Neuronal stem cell (in vitro differentiated cells): ENCODE results near the gene ATP11B.

Experiments
- DNase-seq: peaks from one replicate; pipeline ENCODE4 v3.0.0-alpha.2; 2013; ENCODE audit warnings: low spot score
- H2AFZ ChIP-seq: one replicate; pipeline ENCODE4 v1.6.1; 2013; ENCODE audit warnings: mild to moderate bottlenecking, low read length, inconsistent platforms
- H2AK5ac ChIP-seq: 2 replicates; pipeline ENCODE4 v1.6.1; 2013; ENCODE audit warnings: low read depth, mild to moderate bottlenecking, inconsistent platforms, low read length, moderate library complexity, mixed read lengths
- H2BK120ac ChIP-seq: 2 replicates; pipeline ENCODE4 v1.6.1; 2013; ENCODE audit warnings: low read depth, mild to moderate bottlenecking, inconsistent platforms, low read length, moderate library complexity, mixed read lengths
- H2BK12ac ChIP-seq: one replicate; pipeline ENCODE4 v1.6.1; 2013; ENCODE audit warnings: low read length, inconsistent platforms
- H2BK15ac ChIP-seq: 2 replicates; pipeline ENCODE4 v1.6.1; 2013; ENCODE audit warnings: mild to moderate bottlenecking, low read length, inconsistent platforms, mixed read lengths
- H2BK5ac ChIP-seq: one replicate; pipeline ENCODE4 v1.6.1; 2013; ENCODE audit warnings: inconsistent platforms, mild to moderate bottlenecking, low read length, moderate library complexity
- H3K14ac ChIP-seq: one replicate; pipeline ENCODE4 v1.6.1; 2013; ENCODE audit warnings: low read length, inconsistent platforms
- H3K18ac ChIP-seq: 2 replicates; pipeline ENCODE4 v1.6.1; 2013; ENCODE audit warnings: low read length, inconsistent platforms
- H3K23ac ChIP-seq: 2 replicates; pipeline ENCODE4 v1.6.1; 2013; ENCODE audit warnings: low read depth, mild to moderate bottlenecking, mixed read lengths, low read length, inconsistent platforms; ENCODE audit not compliant: poor library complexity
- H3K27ac ChIP-seq: replicated peaks from 3 replicates; pipeline ENCODE4 v1.5.1; 2013; ENCODE audit warnings: low read length, inconsistent platforms
- H3K27me3 ChIP-seq, 3 experiments: 2 replicates each; pipeline ENCODE4 v1.6.1; 2013; ENCODE audit warnings: low read length in 3 of 3, mild to moderate bottlenecking in 2 of 3, inconsistent platforms in 1 of 3, low read depth in 1 of 3, mixed read lengths in 1 of 3, moderate library complexity in 1 of 3; ENCODE audit not compliant: control insufficient read depth in 3 of 3, insufficient read depth in 3 of 3
- H3K36me3 ChIP-seq, 2 donors: replicated peaks in 1 of 2; 2 replicates each; pipeline ENCODE4 v1.6.1; 2013; ENCODE audit warnings: low read length in 2 of 2; ENCODE audit not compliant: control insufficient read depth in 2 of 2, insufficient read depth in 2 of 2
- H3K4ac ChIP-seq: 2 replicates; pipeline ENCODE4 v1.6.1; 2013; ENCODE audit warnings: inconsistent platforms, mild to moderate bottlenecking, low read length, moderate library complexity
- H3K4me1 ChIP-seq, 2 donors: 1 replicate in 1 of 2; 2 replicates in 1 of 2; pipeline ENCODE4 v1.6.1; 2013; ENCODE audit warnings: low read length in 2 of 2, low read depth in 1 of 2; ENCODE audit not compliant: control insufficient read depth in 2 of 2, insufficient read depth in 1 of 2
- H3K4me2 ChIP-seq: one replicate; pipeline ENCODE4 v1.6.1; 2013; ENCODE audit warnings: mild to moderate bottlenecking, low read length, inconsistent platforms; ENCODE audit not compliant: insufficient read depth, poor library complexity, severe bottlenecking
- H3K4me3 ChIP-seq, 2 donors: 2 replicates each; pipeline ENCODE4 v1.5.1; 2013; ENCODE audit warnings: low read length in 2 of 2, mild to moderate bottlenecking in 2 of 2, inconsistent platforms in 1 of 2, moderate library complexity in 1 of 2
- H3K79me1 ChIP-seq: one replicate; pipeline ENCODE4 v1.6.1; 2013; ENCODE audit warnings: low read depth, mild to moderate bottlenecking, inconsistent platforms, low read length, moderate library complexity
- H3K9ac ChIP-seq: one replicate; pipeline ENCODE4 v1.6.1; 2013; ENCODE audit warnings: mild to moderate bottlenecking, low read depth, low read length, inconsistent platforms; ENCODE audit not compliant: poor library complexity
- H3K9me3 ChIP-seq, 2 donors: replicated peaks in 1 of 2; 2 replicates each; pipeline versions ENCODE3 to v1.6.1; 2013; ENCODE audit warnings: low read length in 2 of 2, mild to moderate bottlenecking in 2 of 2, inconsistent platforms in 1 of 2, low read depth in 1 of 2, mixed read lengths in 1 of 2, moderate library complexity in 1 of 2; ENCODE audit not compliant: control insufficient read depth in 2 of 2, insufficient read depth in 1 of 2
- H4K8ac ChIP-seq: one replicate; pipeline ENCODE4 v1.6.1; 2013; ENCODE audit warnings: low read depth, mild to moderate bottlenecking, inconsistent platforms, low read length, moderate library complexity
- H4K91ac ChIP-seq: one replicate; pipeline ENCODE4 v1.6.1; 2013; ENCODE audit warnings: low read length, low read depth, mild to moderate bottlenecking, inconsistent platforms; ENCODE audit not compliant: poor library complexity
- WGBS, 2 donors: extraction: QIAGEN DNeasy Blood & Tissue Kit; methylation state at CpG; one replicate each; pipeline ENCODE4 v1.1.7; 2013; ENCODE audit warnings: missing lambda C conversion rate in 2 of 2, mixed read lengths in 1 of 2; ENCODE audit not compliant: insufficient read length in 2 of 2, insufficient replicate concordance in 1 of 2; ENCODE audit errors: extremely low coverage in 2 of 2; 5-methylcytosine and 5-hydroxymethylcytosine counted together

Gene ATP11B

GRCh38 chr3:182768413-182768812 lies 24.9 kb upstream of the ATP11B start:
- no peak overlapping the region for H4K8ac ChIP-seq
- no peak overlapping the region for H2BK15ac ChIP-seq
- no peak overlapping the region for H2BK12ac ChIP-seq
- no peak overlapping the region for H3K18ac ChIP-seq
- H3K4me2 ChIP-seq: no peak overlapping the region
- H3K4me1 ChIP-seq: no peaks in the 10 kb centered on the region
- H3K4me3 ChIP-seq: no peak overlapping the region
- no peaks in the 10 kb centered on the region for H3K79me1 ChIP-seq
- no peak overlapping the region for H2BK5ac ChIP-seq
- no peak for DNase-seq
- no peak overlapping the region for H3K27ac ChIP-seq
- no peaks in the 10 kb centered on the region for H3K36me3 ChIP-seq
- H2BK120ac ChIP-seq: no peak overlapping the region
- H3K23ac ChIP-seq: no peak overlapping the region
- no peak overlapping the region for H4K91ac ChIP-seq
- WGBS, 2 donors: no CpG with 5 or more reads among the region's 1 CpG
- H2AFZ ChIP-seq: no peak overlapping the region
- H3K9ac ChIP-seq: no peak overlapping the region
- no peak overlapping the region for H3K14ac ChIP-seq
- peaks cover 0 to 3% (median 0%) of the 10 kb centered on the region in 3 experiments for H3K27me3 ChIP-seq
- no peaks in the 10 kb centered on the region for H3K9me3 ChIP-seq
- no peak overlapping the region for H3K4ac ChIP-seq
- H2AK5ac ChIP-seq: no peak overlapping the region

GRCh38 chr3:182769673-182770072 lies 23.6 kb upstream of the ATP11B start:
- Histone ChIP-seq H3K23ac (no peak overlapping the region), H2BK15ac (no peak overlapping the region), H2AFZ (no peak overlapping the region), H3K9ac (no peak overlapping the region), H3K4ac (no peak overlapping the region), H4K91ac (no peak overlapping the region), H2AK5ac (no peak overlapping the region), H2BK120ac (no peak overlapping the region), H3K27ac (no peak overlapping the region), H3K14ac (no peak overlapping the region), H3K9me3 (no peaks in the 10 kb centered on the region), H3K4me1 (no peaks in the 10 kb centered on the region), H3K4me3 (no peak overlapping the region), H3K18ac (no peak overlapping the region), H4K8ac (no peak overlapping the region), H3K36me3 (no peaks in the 10 kb centered on the region), H3K79me1 (no peaks in the 10 kb centered on the region), H2BK5ac (no peak overlapping the region), H3K4me2 (no peak overlapping the region), H2BK12ac (no peak overlapping the region), H3K27me3 (peaks cover 0 to 3% (median 0%) of the 10 kb centered on the region in 3 experiments)
- DNase-seq: no peak
- WGBS, 2 donors: no CpG with 5 or more reads among the region's 2 CpGs

DNA sequence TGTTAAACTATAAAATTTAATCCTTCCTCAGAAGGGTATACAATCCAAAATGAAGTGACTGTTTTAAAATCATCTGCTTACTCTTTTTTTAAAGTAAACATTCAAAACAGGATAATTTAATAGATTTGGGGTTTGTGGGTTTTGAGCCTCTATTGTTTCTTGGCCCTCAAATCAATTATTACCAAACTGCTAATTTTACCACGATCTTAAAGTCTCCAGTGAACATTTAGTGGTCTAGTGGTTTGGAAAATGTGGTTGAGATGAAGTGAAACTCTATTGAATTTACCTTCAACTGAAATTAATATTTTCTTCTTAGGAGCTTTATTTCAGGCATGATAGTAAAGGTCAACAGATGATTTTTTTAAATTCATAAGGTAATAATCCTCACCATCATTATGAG lies 11.2 kb upstream of the ATP11B start:
- H3K4me3 ChIP-seq: no peak overlapping the region
- H2BK12ac ChIP-seq: no peak overlapping the region
- H3K79me1 ChIP-seq: no peaks in the 10 kb centered on the region
- H2BK120ac ChIP-seq: no peak overlapping the region
- no peak overlapping the region for H2BK5ac ChIP-seq
- no peak overlapping the region for H3K18ac ChIP-seq
- H3K9me3 ChIP-seq: no peaks in the 10 kb centered on the region
- no peaks in the 10 kb centered on the region for H3K4me1 ChIP-seq
- H3K23ac ChIP-seq: no peak overlapping the region
- no peak overlapping the region for H2AFZ ChIP-seq
- no peaks in the 10 kb centered on the region for H3K36me3 ChIP-seq
- no peak for DNase-seq
- H4K91ac ChIP-seq: no peak overlapping the region
- H2BK15ac ChIP-seq: no peak overlapping the region
- no peak overlapping the region for H3K4me2 ChIP-seq
- no peak overlapping the region for H3K27ac ChIP-seq
- no peak overlapping the region for H4K8ac ChIP-seq
- no peak overlapping the region for H3K14ac ChIP-seq
- WGBS, 2 donors: no CpG with 5 or more reads among the region's 1 CpG
- no peak overlapping the region for H2AK5ac ChIP-seq
- peaks cover 0 to 60% (median 0%) of the 10 kb centered on the region in 3 experiments for H3K27me3 ChIP-seq
- no peak overlapping the region for H3K9ac ChIP-seq
- H3K4ac ChIP-seq: no peak overlapping the region

GRCh38 chr3:182783106-182783505 lies 10.2 kb upstream of the ATP11B start:
- Histone ChIP-seq H3K9ac (no peak overlapping the region), H3K14ac (no peak overlapping the region), H3K23ac (no peak overlapping the region), H3K36me3 (no peaks in the 10 kb centered on the region), H4K91ac (no peak overlapping the region), H2BK15ac (no peak overlapping the region), H2BK120ac (no peak overlapping the region), H4K8ac (no peak overlapping the region), H2AFZ (no peak overlapping the region), H3K4me3 (no peak overlapping the region), H3K18ac (no peak overlapping the region), H2BK5ac (no peak overlapping the region), H3K79me1 (no peaks in the 10 kb centered on the region), H3K4me1 (no peaks in the 10 kb centered on the region), H3K4me2 (no peak overlapping the region), H2BK12ac (no peak overlapping the region), H3K9me3 (no peaks in the 10 kb centered on the region), H3K27me3 (peaks cover 0 to 64% (median 0%) of the 10 kb centered on the region in 3 experiments), H3K4ac (no peak overlapping the region), H2AK5ac (no peak overlapping the region), H3K27ac (no peak overlapping the region)
- no peak for DNase-seq
- no CpG with 5 or more reads among the region's 1 CpG for WGBS, 2 donors
